SK-N-SH (cell line): ENCODE measurements around the gene STX17. TPM values are rescaled to one million over a fixed set of nuclear protein-coding genes. Genes with fewer than 3 reads are reported as not detected.

Source experiments
- CTCF ChIA-PET: fragments of 300-600, 350-600 bp; formaldehyde crosslinking; extraction: SDS; loops from one replicate; lab custom pipeline; 2021; lab: Yijun Ruan, JAX
- POLR2A ChIA-PET: fragments of 350-600 bp; sonication (Branson Sonifier 250); formaldehyde crosslinking; extraction: SDS; loops from one replicate; lab custom pipeline; 2020; ENCODE audit warnings: antibody characterized with exemption, inconsistent platforms; lab: Yijun Ruan, JAX
- DNase-seq: peaks from one replicate; pipeline ENCODE4 v3.0.0; 2012
- H2AFZ ChIP-seq: fragments of 200-600 bp; sonication (generic); 2 replicates; pipeline ENCODE4 v1.8.1; 2016; ENCODE audit warnings: antibody characterized with exemption, mild to moderate bottlenecking, low read depth
- H3F3A ChIP-seq: fragments of 200-600 bp; sonication (generic); replicated peaks from 2 replicates; pipeline ENCODE3; 2016; ENCODE audit warnings: antibody characterized with exemption, mild to moderate bottlenecking; ENCODE audit not compliant: insufficient read depth
- H3K27ac ChIP-seq, 2 experiments: fragments of 200-500 bp in 1 of 2; fragments of 200-600 bp in 1 of 2; sonication (Bioruptor generic) in 1 of 2; sonication (generic), shearing (Covaris generic) in 1 of 2; 2 replicates each; pipeline versions ENCODE4 v1.5.1 to v1.6.1; 2014 to 2016; ENCODE audit warnings: low read depth in 2 of 2, inconsistent platforms in 1 of 2, low read length in 1 of 2, mild to moderate bottlenecking in 1 of 2, mixed read lengths in 1 of 2
- H3K27me3 ChIP-seq: fragments of 200-600 bp; sonication (generic), shearing (Covaris generic); 2 replicates; pipeline ENCODE4 v1.6.1; 2016; ENCODE audit warnings: mixed run types; ENCODE audit not compliant: insufficient read depth
- H3K36me3 ChIP-seq, 2 experiments: fragments of 200-500 bp in 1 of 2; fragments of 200-600 bp in 1 of 2; sonication (Bioruptor generic) in 1 of 2; sonication (generic) in 1 of 2; replicated peaks in 1 of 2; 2 replicates each; pipeline versions ENCODE3 to v1.5.1; 2014 to 2016; ENCODE audit warnings: low read length in 1 of 2, mild to moderate bottlenecking in 1 of 2; ENCODE audit not compliant: insufficient read depth in 2 of 2, control insufficient read depth in 1 of 2
- H3K4me1 ChIP-seq, 2 experiments: fragments of 200-500 bp in 1 of 2; fragments of 200-600 bp in 1 of 2; sonication (Bioruptor generic) in 1 of 2; sonication (generic), shearing (Covaris generic) in 1 of 2; 2 replicates each; pipeline versions ENCODE4 v1.5.1 to v1.6.1; 2014 to 2016; ENCODE audit warnings: low read depth in 1 of 2, low read length in 1 of 2, mixed run types in 1 of 2; ENCODE audit not compliant: insufficient read depth in 2 of 2, control insufficient read depth in 1 of 2
- H3K4me2 ChIP-seq: fragments of 200-600 bp; sonication (generic), shearing (Covaris generic); 2 replicates; pipeline ENCODE4 v1.6.1; 2017; ENCODE audit warnings: mixed run types
- H3K4me3 ChIP-seq, 2 experiments: fragments of 200-500 bp in 1 of 2; fragments of 200-600 bp in 1 of 2; sonication (Bioruptor generic) in 1 of 2; sonication (generic), shearing (Covaris generic) in 1 of 2; 2 replicates each; pipeline versions ENCODE4 v1.5.1 to v1.8.1; 2014 to 2016; ENCODE audit warnings: low read depth in 2 of 2, inconsistent platforms in 1 of 2, low read length in 1 of 2, mild to moderate bottlenecking in 1 of 2, mixed read lengths in 1 of 2, moderate library complexity in 1 of 2
- H3K79me2 ChIP-seq: fragments of 200-600 bp; sonication (generic); 2 replicates; pipeline ENCODE4 v1.8.1; 2017; ENCODE audit warnings: mild to moderate bottlenecking; ENCODE audit not compliant: insufficient read depth
- H3K9ac ChIP-seq: fragments of 200-600 bp; sonication (generic); 2 replicates; pipeline ENCODE4 v1.6.1; 2017; ENCODE audit warnings: mixed run types
- H3K9me2 ChIP-seq: fragments of 200-600 bp; sonication (generic); 2 replicates; pipeline ENCODE4 v1.6.1; 2017; ENCODE audit warnings: mixed run types
- H3K9me3 ChIP-seq: fragments of 200-600 bp; sonication (generic); 2 replicates; pipeline ENCODE4 v1.6.1; 2017; ENCODE audit warnings: mixed run types, mild to moderate bottlenecking, moderate library complexity
- H4K20me1 ChIP-seq: fragments of 200-600 bp; sonication (generic); 2 replicates; pipeline ENCODE4 v1.6.1; 2017; ENCODE audit warnings: mild to moderate bottlenecking, mixed run types; ENCODE audit not compliant: insufficient read depth
- CHD2 ChIP-seq: fragments of 150-350 bp; IDR thresholded peaks from 2 replicates; pipeline ENCODE4 v1.6.1; 2018; ENCODE audit warnings: low read length; ENCODE audit not compliant: partially characterized antibody
- FOSL2 ChIP-seq: IDR thresholded peaks from 2 replicates; pipeline ENCODE4 v1.4.0; 2012; ENCODE audit warnings: low read depth, mild to moderate bottlenecking, moderate library complexity, borderline replicate concordance
- FOXJ3 ChIP-seq: sonication (generic); formaldehyde crosslinking; IDR thresholded peaks from 2 replicates; pipeline ENCODE4 v1.5.1; 2020; ENCODE audit warnings: mild to moderate bottlenecking, missing genetic modification reagents
- GATA2 ChIP-seq: sonication (generic); formaldehyde crosslinking; IDR thresholded peaks from 2 replicates; pipeline ENCODE4 v1.5.0; 2020; ENCODE audit warnings: mild to moderate bottlenecking, missing genetic modification reagents
- MEF2A ChIP-seq: IDR thresholded peaks from 2 replicates; pipeline ENCODE4 v1.4.0; 2012; ENCODE audit warnings: low read depth, borderline replicate concordance
- NFIC ChIP-seq: IDR thresholded peaks from 2 replicates; pipeline ENCODE4 v1.4.0; 2012; ENCODE audit warnings: borderline replicate concordance
- NRF1 ChIP-seq: IDR thresholded peaks from 2 replicates; pipeline ENCODE4 v1.6.1; 2012; ENCODE audit warnings: low read depth, mild to moderate bottlenecking, low read length
- POLR2AphosphoS5 ChIP-seq: IDR thresholded peaks from 2 replicates; pipeline ENCODE4 v1.6.1; 2012; ENCODE audit warnings: low read depth, low read length
- REST ChIP-seq: IDR thresholded peaks from 2 replicates; pipeline ENCODE4 v1.6.1; 2012; ENCODE audit warnings: mild to moderate bottlenecking, low read depth, low read length, moderate library complexity
- SIN3A ChIP-seq: IDR thresholded peaks from 2 replicates; pipeline ENCODE4 v1.6.1; 2012; ENCODE audit warnings: low read depth, mild to moderate bottlenecking, low read length, moderate library complexity, borderline replicate concordance
- TCF12 ChIP-seq: IDR thresholded peaks from 2 replicates; pipeline ENCODE4 v1.4.0; 2012
- ZBTB33 ChIP-seq: IDR thresholded peaks from 2 replicates; pipeline ENCODE4 v1.4.0; 2012; ENCODE audit warnings: low read depth, borderline replicate concordance
- WGBS: methylation state at CpG from one replicate; pipeline ENCODE4 v1.1.6; 2017; ENCODE audit warnings: low lambda C conversion rate; 5-methylcytosine and 5-hydroxymethylcytosine counted together
- polyA plus RNA-seq, 3 experiments: library from polyadenylated mRNA; depleted of rRNA; stranded (reverse); fragments of >200 nt; gene quantifications; 2 replicates each; pipeline ENCODE4 v1.2.3, GENCODE V29; 2012
- TF ChIP-seq, protein P1 (sequence below): IDR thresholded peaks from 2 replicates; pipeline ENCODE4 v1.4.0; 2012; ENCODE audit warnings: low read depth
- TF ChIP-seq, protein P2 (sequence below): fragments of 150-350 bp; IDR thresholded peaks from 2 replicates; pipeline ENCODE4 v1.6.1; 2017; ENCODE audit warnings: antibody characterized with exemption, low read length, low read depth, borderline replicate concordance

STX17 gene
- polyA plus RNA-seq, 1 of the 3 experiments (the other 2 are of a cell fraction), result 6.1 TPM

DNA sequence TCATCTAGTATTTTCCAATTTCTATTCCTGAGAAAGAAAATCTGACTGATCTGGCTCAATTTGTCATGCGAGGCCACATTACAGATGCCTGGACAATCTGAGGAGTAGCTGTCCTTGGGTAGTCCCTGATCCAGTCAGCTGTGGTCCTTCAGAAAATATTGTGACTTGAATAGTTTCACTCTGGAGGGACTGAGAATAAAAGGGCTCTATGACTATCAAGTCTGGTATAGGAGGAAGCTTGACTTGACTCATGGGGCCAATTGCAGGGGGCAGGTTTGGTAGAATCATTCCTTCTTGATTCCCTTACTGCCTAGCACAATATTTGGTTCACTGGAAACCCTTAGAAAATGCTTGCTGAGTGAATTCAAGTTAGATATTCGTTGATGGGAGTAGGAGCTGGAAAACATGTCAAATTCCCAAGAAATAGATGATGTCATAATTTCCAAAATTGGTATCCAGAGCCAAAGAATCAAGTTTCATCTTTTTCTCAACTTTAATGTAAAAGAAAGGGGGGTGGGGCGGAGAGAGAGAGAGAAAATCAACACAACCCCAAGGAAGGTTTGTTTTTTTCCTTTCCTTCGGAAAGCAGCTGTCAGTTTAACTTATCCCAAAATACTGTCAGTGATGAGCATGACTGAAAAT is 32.4 kb upstream of the STX17 start (continued):
- no peak for TF ChIP-seq REST
- no peak for TF ChIP-seq MEF2A
- TF ChIP-seq, protein P1, sequence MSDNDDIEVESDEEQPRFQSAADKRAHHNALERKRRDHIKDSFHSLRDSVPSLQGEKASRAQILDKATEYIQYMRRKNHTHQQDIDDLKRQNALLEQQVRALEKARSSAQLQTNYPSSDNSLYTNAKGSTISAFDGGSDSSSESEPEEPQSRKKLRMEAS, result no peak
- no peak for TF ChIP-seq FOXJ3 (CRISPR knock-in tag)
- no peak for TF ChIP-seq CHD2

DNA sequence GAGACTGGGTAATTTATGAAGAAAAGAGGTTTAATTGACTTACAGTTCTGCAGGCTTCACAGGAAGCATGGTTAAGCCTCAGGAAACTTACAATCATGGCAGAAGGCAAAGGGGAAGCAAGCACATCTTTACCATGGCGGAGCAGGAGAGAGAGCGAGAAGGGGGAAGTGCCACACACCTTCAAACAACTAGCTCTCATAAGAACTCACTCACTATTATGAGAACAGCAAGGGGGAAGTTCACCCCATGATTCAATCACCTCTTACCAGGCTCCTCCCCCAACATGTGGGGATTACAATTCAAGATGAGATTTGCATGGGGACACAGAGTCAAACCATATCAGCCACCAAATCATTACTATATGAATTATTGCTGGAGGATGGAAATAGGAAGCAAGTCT is 30.3 kb upstream of the STX17 start:
- DNase-seq, result no peak
- Histone ChIP-seq H3K27ac (no peak overlapping the region), H3K9me3 (no peaks in the 10 kb centered on the region), H3K4me1 (peaks cover 0 to 5% of the 10 kb centered on the region in 2 experiments; a peak in 1 of 4 replicates), H3K4me3 (no peak overlapping the region), H3K79me2 (no peaks in the 10 kb centered on the region), H3K9me2 (no peaks in the 10 kb centered on the region), H3K27me3 (no peaks in the 10 kb centered on the region), H3K4me2 (no peak overlapping the region), H3K9ac (no peak overlapping the region), H3F3A (peaks cover 17% of the 10 kb centered on the region), H4K20me1 (no peaks in the 10 kb centered on the region), H2AFZ (no peak overlapping the region), H3K36me3 (no peaks in the 10 kb centered on the region)
- WGBS, result 88% methylated on average over 2 of the region's 2 CpGs
- POLR2A ChIA-PET, result no interaction called here
- CTCF ChIA-PET, result no interaction called here
- TF ChIP-seq SIN3A (no peak), TCF12 (no peak), FOSL2 (no peak), ZBTB33 (no peak), POLR2AphosphoS5 (no peak), MEF2A (no peak), NRF1 (no peak), GATA2 (CRISPR knock-in tag) (no peak), NFIC (no peak)
- TF ChIP-seq, protein P2, sequence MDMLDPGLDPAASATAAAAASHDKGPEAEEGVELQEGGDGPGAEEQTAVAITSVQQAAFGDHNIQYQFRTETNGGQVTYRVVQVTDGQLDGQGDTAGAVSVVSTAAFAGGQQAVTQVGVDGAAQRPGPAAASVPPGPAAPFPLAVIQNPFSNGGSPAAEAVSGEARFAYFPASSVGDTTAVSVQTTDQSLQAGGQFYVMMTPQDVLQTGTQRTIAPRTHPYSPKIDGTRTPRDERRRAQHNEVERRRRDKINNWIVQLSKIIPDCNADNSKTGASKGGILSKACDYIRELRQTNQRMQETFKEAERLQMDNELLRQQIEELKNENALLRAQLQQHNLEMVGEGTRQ, result no peak
